ENCODE measurements around the gene HLA-DQA1.

DNA sequence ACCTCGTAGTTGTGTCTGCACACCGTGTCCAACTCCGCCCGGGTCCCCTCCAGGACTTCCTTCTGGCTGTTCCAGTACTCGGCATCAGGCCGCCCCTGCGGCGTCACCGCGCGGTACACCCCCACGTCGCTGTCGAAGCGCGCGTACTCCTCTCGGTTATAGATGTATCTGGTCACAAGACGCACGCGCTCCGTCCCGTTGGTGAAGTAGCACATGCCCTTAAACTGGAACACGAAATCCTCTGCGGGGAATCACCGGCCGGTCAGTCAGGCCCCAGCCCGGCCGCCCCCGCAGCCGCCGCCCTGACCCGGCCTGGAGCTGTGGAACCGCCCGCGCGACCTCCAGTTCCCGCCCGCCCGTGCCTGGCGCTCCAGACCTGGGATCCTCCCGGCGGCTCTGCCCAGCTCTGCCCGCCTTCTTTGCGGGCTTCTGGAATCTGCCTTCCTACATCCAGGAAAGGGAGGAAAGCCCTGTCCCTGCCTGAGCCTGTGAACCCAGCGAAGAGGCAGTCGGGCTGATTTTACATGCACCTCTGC is 27.7 kb downstream of the HLA-DQA1 start:
- TF ChIP-seq, protein P1, sequence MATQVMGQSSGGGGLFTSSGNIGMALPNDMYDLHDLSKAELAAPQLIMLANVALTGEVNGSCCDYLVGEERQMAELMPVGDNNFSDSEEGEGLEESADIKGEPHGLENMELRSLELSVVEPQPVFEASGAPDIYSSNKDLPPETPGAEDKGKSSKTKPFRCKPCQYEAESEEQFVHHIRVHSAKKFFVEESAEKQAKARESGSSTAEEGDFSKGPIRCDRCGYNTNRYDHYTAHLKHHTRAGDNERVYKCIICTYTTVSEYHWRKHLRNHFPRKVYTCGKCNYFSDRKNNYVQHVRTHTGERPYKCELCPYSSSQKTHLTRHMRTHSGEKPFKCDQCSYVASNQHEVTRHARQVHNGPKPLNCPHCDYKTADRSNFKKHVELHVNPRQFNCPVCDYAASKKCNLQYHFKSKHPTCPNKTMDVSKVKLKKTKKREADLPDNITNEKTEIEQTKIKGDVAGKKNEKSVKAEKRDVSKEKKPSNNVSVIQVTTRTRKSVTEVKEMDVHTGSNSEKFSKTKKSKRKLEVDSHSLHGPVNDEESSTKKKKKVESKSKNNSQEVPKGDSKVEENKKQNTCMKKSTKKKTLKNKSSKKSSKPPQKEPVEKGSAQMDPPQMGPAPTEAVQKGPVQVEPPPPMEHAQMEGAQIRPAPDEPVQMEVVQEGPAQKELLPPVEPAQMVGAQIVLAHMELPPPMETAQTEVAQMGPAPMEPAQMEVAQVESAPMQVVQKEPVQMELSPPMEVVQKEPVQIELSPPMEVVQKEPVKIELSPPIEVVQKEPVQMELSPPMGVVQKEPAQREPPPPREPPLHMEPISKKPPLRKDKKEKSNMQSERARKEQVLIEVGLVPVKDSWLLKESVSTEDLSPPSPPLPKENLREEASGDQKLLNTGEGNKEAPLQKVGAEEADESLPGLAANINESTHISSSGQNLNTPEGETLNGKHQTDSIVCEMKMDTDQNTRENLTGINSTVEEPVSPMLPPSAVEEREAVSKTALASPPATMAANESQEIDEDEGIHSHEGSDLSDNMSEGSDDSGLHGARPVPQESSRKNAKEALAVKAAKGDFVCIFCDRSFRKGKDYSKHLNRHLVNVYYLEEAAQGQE (IDR thresholded peaks at IDR 0.05; ENCODE audit: unreplicated experiment) = no peak
- TF ChIP-seq EZH2 (IDR thresholded peaks at IDR 0.05; ENCODE audit: low read depth, unreplicated experiment) = no peak
- TF ChIP-seq POLR2AphosphoS5 (IDR thresholded peaks at IDR 0.05; ENCODE audit: low read depth) = no peak
- TF ChIP-seq, protein P2, sequence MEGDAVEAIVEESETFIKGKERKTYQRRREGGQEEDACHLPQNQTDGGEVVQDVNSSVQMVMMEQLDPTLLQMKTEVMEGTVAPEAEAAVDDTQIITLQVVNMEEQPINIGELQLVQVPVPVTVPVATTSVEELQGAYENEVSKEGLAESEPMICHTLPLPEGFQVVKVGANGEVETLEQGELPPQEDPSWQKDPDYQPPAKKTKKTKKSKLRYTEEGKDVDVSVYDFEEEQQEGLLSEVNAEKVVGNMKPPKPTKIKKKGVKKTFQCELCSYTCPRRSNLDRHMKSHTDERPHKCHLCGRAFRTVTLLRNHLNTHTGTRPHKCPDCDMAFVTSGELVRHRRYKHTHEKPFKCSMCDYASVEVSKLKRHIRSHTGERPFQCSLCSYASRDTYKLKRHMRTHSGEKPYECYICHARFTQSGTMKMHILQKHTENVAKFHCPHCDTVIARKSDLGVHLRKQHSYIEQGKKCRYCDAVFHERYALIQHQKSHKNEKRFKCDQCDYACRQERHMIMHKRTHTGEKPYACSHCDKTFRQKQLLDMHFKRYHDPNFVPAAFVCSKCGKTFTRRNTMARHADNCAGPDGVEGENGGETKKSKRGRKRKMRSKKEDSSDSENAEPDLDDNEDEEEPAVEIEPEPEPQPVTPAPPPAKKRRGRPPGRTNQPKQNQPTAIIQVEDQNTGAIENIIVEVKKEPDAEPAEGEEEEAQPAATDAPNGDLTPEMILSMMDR (conservative IDR thresholded peaks at IDR 0.05; ENCODE audit: low read depth in 2 of 2) = no peak

All from GM23338 (cell line).